Breast epithelium (tissue), 3 donors: ENCODE measurements around the gene WFIKKN2.

ENCODE experiments used
- CTCF ChIP-seq, 3 donors: fragments of 450-650 bp; IDR thresholded peaks; one replicate each; pipeline ENCODE4 v1.5.1; 2016 to 2017; ENCODE audit warnings: antibody characterized with exemption in 3 of 3, mild to moderate bottlenecking in 3 of 3, moderate library complexity in 3 of 3
- POLR2A ChIP-seq: fragments of 450-650 bp; IDR thresholded peaks from one replicate; pipeline ENCODE4 v1.6.1; 2016; ENCODE audit warnings: antibody characterized with exemption, mild to moderate bottlenecking, moderate library complexity
- POLR2AphosphoS5 ChIP-seq, 3 donors: sonication (generic); formaldehyde crosslinking; IDR thresholded peaks; one replicate each; pipeline ENCODE4 v1.6.1; 2017; ENCODE audit warnings: antibody characterized with exemption in 3 of 3

DNA sequence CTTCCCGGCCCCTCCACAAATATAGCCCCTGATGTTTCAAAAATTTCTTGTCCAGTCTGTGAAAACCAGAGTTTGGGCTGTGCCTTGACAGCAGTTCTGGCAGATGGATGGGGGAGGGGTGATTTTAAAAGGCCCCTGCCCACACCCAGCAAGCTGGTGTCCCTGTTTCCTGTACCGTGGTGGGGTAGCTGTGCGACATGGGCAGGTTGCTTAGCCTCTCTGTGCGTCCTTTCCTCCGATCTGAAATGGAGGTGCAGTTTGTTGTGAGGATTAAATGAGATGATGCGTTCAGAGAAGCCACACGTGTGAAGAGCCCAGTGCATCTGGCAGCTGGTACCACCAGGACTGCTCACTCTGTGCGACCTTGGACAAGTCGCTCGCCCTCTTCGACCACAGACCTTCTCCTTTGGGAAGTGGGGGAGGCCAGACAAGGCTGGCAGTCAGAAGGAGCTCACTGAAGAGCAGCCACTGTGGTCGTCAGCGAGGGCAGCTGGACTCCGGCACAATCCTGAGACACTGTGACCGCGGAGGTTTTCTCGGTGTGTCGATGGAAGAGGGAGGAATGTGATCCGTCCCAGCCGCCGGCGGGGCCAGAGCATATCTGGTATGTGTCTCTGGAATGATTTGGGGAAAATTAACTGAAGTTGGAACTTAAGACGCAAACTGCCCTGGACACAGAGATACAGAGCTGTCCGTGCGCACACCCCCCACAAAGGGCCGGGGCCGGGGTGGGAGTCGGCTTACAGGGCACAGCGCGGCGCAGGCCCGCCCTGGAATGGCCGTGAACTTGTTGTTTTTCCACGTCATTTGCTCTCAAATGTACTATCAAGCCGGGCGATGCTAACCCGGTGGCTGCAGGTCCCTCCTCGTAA, 721 bp upstream of the WFIKKN2 start:
- TF ChIP-seq POLR2AphosphoS5 (IDR thresholded peaks at IDR 0.05) (no peak), POLR2A (no peak), CTCF (IDR thresholded peaks at IDR 0.05) (no peak)
